GM23338 (cell line): ENCODE data around the gene OR56B4. TPM values are rescaled to one million over a fixed set of nuclear protein-coding genes. Genes with fewer than 3 reads are reported as not detected.
"Not testable (repeated sequence)": the region's sequence is repeated elsewhere in the genome, so short reads cannot be mapped to it uniquely, and the experiment has no call there.

ENCODE experiments used
- ATAC-seq: fragments of 200-7000 bp; cut with Tn5 transposase; 3 replicates; pipeline ENCODE4 v1.9.1; 2020
- DNase-seq: peaks from one replicate; pipeline ENCODE4 v3.0.0-alpha.2; 2015; ENCODE audit warnings: low spot score
- H2AFZ ChIP-seq: fragments of 200-600 bp; sonication (generic); 2 replicates; pipeline ENCODE4 v1.8.0; 2016; ENCODE audit warnings: antibody characterized with exemption, mild to moderate bottlenecking, moderate library complexity
- H3F3A ChIP-seq: fragments of 200-600 bp; sonication (generic); replicated peaks from 2 replicates; pipeline ENCODE4 v1.8.0; 2017; ENCODE audit warnings: antibody characterized with exemption, mixed run types, low read depth
- H3K27ac ChIP-seq: fragments of 200-600 bp; sonication (generic); 2 replicates; pipeline ENCODE4 v1.6.1; 2016; ENCODE audit warnings: low read depth
- H3K27me3 ChIP-seq: fragments of 200-600 bp; sonication (generic); 2 replicates; pipeline ENCODE4 v1.8.0; 2016; ENCODE audit warnings: mild to moderate bottlenecking, mixed run types, moderate library complexity; ENCODE audit not compliant: insufficient read depth
- H3K36me3 ChIP-seq: fragments of 200-600 bp; sonication (generic); 2 replicates; pipeline ENCODE4 v1.8.0; 2016; ENCODE audit warnings: mild to moderate bottlenecking; ENCODE audit not compliant: insufficient read depth
- H3K4me1 ChIP-seq: fragments of 200-600 bp; sonication (generic); 2 replicates; pipeline ENCODE4 v1.8.0; 2016; ENCODE audit warnings: mild to moderate bottlenecking, moderate library complexity; ENCODE audit not compliant: insufficient read depth
- H3K4me2 ChIP-seq: fragments of 200-600 bp; sonication (generic); 2 replicates; pipeline ENCODE4 v1.7.1; 2017; ENCODE audit warnings: mixed run types
- H3K4me3 ChIP-seq: fragments of 200-600 bp; sonication (generic); 2 replicates; pipeline ENCODE4 v1.6.1; 2016; ENCODE audit warnings: mixed run types
- H3K79me2 ChIP-seq: fragments of 200-600 bp; sonication (generic); replicated peaks from 2 replicates; pipeline ENCODE4 v1.8.0; 2017; ENCODE audit warnings: mild to moderate bottlenecking; ENCODE audit not compliant: insufficient read depth
- H3K9me2 ChIP-seq: fragments of 200-600 bp; sonication (generic); 2 replicates; pipeline ENCODE4 v1.8.0; 2017; ENCODE audit not compliant: insufficient read depth
- H4K20me1 ChIP-seq: fragments of 200-600 bp; sonication (generic); replicated peaks from 2 replicates; pipeline ENCODE4 v1.8.0; 2017; ENCODE audit warnings: mild to moderate bottlenecking; ENCODE audit not compliant: insufficient read depth
- H3K27ac Mint-ChIP-seq: 2 replicates; pipeline ENCODE4 v1.8.0; 2020; ENCODE audit warnings: inconsistent platforms, mild to moderate bottlenecking, moderate library complexity, mixed read lengths
- H3K27me3 Mint-ChIP-seq: 3 replicates; pipeline ENCODE4 v1.8.0; 2022; ENCODE audit warnings: low read depth, mild to moderate bottlenecking, moderate library complexity, mixed read lengths, inconsistent platforms; ENCODE audit not compliant: insufficient read depth, poor library complexity
- H3K36me3 Mint-ChIP-seq: 3 replicates; pipeline ENCODE4 v1.8.0; 2021; ENCODE audit warnings: low read depth, mild to moderate bottlenecking, inconsistent platforms, moderate library complexity, mixed read lengths
- H3K4me1 Mint-ChIP-seq: 3 replicates; pipeline ENCODE4 v1.8.0; 2020; ENCODE audit warnings: mild to moderate bottlenecking, inconsistent platforms, mixed read lengths
- H3K4me3 Mint-ChIP-seq: 3 replicates; pipeline ENCODE4 v1.8.0; 2021; ENCODE audit warnings: moderate library complexity, mild to moderate bottlenecking, inconsistent platforms, mixed read lengths
- H3K9me3 Mint-ChIP-seq: 3 replicates; pipeline ENCODE4 v1.8.0; 2020; ENCODE audit warnings: moderate library complexity, mild to moderate bottlenecking, inconsistent platforms, mixed read lengths
- ETS1 ChIP-seq: IDR thresholded peaks from 2 replicates; pipeline ENCODE4 v1.6.1; 2016; ENCODE audit warnings: antibody characterized with exemption
- EZH2 ChIP-seq: fragments of 200-600 bp; sonication (generic); IDR thresholded peaks from one replicate; pipeline ENCODE4 v1.8.0; 2017; ENCODE audit warnings: antibody characterized with exemption, mild to moderate bottlenecking, low read depth; ENCODE audit not compliant: unreplicated experiment
- EZH2phosphoT487 ChIP-seq: fragments of 200-600 bp; sonication (generic); IDR thresholded peaks from one replicate; pipeline ENCODE4 v1.8.1; 2018; ENCODE audit warnings: antibody characterized with exemption; ENCODE audit not compliant: unreplicated experiment
- NANOG ChIP-seq: IDR thresholded peaks from 2 replicates; pipeline ENCODE4 v1.6.1; 2016; ENCODE audit warnings: antibody characterized with exemption, borderline replicate concordance
- POLR2AphosphoS5 ChIP-seq: IDR thresholded peaks from 2 replicates; pipeline ENCODE4 v1.6.1; 2016; ENCODE audit warnings: antibody characterized with exemption, low read depth
- REST ChIP-seq: IDR thresholded peaks from one replicate; pipeline ENCODE4 v1.6.1; 2018; ENCODE audit warnings: antibody characterized with exemption; ENCODE audit not compliant: unreplicated experiment
- STAT1 ChIP-seq: IDR thresholded peaks from one replicate; pipeline ENCODE4 v1.6.1; 2016; ENCODE audit warnings: antibody characterized with exemption; ENCODE audit not compliant: unreplicated experiment
- ZNF114 ChIP-seq: fragments of 250-450 bp; sonication (Bioruptor Pico); IDR thresholded peaks from 2 replicates; pipeline ENCODE4 v1.5.0; 2020; ENCODE audit warnings: mild to moderate bottlenecking, moderate library complexity
- ZNF462 ChIP-seq: fragments of 250-450 bp; sonication (Bioruptor Pico); IDR thresholded peaks from 2 replicates; pipeline ENCODE4 v1.5.0; 2020; ENCODE audit warnings: mild to moderate bottlenecking, moderate library complexity
- long read RNA-seq: library from polyadenylated mRNA; unstranded; transcript quantifications from one replicate; pipeline ENCODE4 v2.0.0, GENCODE V29; 2020; ENCODE audit not compliant: unreplicated experiment
- polyA plus RNA-seq: library from polyadenylated mRNA; unstranded; fragments of >200 nt; fragmentation: Nextera tagmentation; extraction: Ambion mirVana; gene quantifications from 2 replicates; pipeline ENCODE4 v1.2.1, GENCODE V29; 2016
- total RNA-seq: library from RNA; depleted of rRNA; stranded (reverse); fragments of >200 nt; shearing (Covaris generic); gene quantifications from 2 replicates; pipeline ENCODE4 v1.2.3, GENCODE V29; 2014; rRNA removed
- TF ChIP-seq, protein P1 (sequence below), 2 experiments: fragments of 200-600 bp in 1 of 2; sonication (generic) in 1 of 2; conservative IDR thresholded peaks; 2 replicates each; pipeline versions ENCODE4 v1.5.1 to v1.6.1; 2016 to 2017; ENCODE audit warnings: antibody characterized with exemption in 2 of 2, low read depth in 2 of 2, mild to moderate bottlenecking in 2 of 2, moderate library complexity in 1 of 2

OR56B4 gene
- not detected in 2 replicates for total RNA-seq
- polyA plus RNA-seq = not detected in 2 replicates
- long read RNA-seq = 0 reads

GRCh38 chr11:6107384-6107783, at the start of gene OR56B4:
TSS of gene OR56B4 (plus strand) at chr11:6107684. CDS start at chr11:6107779, 95 bp downstream.
- not testable (repeated sequence) for H3K27ac Mint-ChIP-seq, H3K36me3 Mint-ChIP-seq, H3K27me3 ChIP-seq, H3K27ac ChIP-seq, H3K79me2 ChIP-seq, H3K4me3 Mint-ChIP-seq, H2AFZ ChIP-seq, H3K36me3 ChIP-seq, ATAC-seq, DNase-seq, H3K4me2 ChIP-seq, H3F3A ChIP-seq, H3K4me3 ChIP-seq, H3K9me2 ChIP-seq, H3K27me3 Mint-ChIP-seq, H3K4me1 ChIP-seq, H4K20me1 ChIP-seq, H3K9me3 Mint-ChIP-seq, H3K4me1 Mint-ChIP-seq

DNA sequence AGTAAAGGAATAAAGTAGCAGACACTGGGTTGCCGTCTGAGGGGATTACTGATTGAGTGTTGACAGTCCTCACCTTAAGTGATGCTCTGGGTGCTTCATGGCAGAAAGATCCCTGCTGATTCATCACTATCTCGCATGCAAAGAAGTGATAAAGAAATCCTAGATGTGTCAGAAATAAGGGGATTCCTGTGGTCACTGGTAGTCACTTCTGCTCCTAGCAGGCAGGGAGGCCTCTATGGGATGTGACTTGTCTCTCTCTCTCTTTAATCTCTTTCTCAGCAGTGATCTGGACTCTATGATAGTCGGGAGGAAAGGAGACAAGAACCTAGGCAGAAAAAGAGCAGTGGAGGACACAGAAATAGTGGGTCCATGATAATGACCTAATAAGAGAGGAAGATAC, 46.0 kb upstream of the OR56B4 start:
- Histone ChIP-seq H3K4me1 (no peaks in the 10 kb centered on the region), H2AFZ (no peak overlapping the region), H3K9me2 (no peaks in the 10 kb centered on the region; the same call in 1 of the 2 replicates), H3K4me3 (no peak overlapping the region), H3K27me3 (no peaks in the 10 kb centered on the region), H3F3A (no peaks in the 10 kb centered on the region), H4K20me1 (no peaks in the 10 kb centered on the region), H3K36me3 (no peaks in the 10 kb centered on the region), H3K4me2 (no peak overlapping the region), H3K27ac (no peak overlapping the region), H3K79me2 (no peaks in the 10 kb centered on the region)
- DNase-seq (no peak), ATAC-seq (no peak)
- H3K4me1 Mint-ChIP-seq = no peaks in the 10 kb centered on the region
- no peak overlapping the region for H3K4me3 Mint-ChIP-seq
- no peaks in the 10 kb centered on the region for H3K36me3 Mint-ChIP-seq
- no peaks in the 10 kb centered on the region for H3K27me3 Mint-ChIP-seq
- no peaks in the 10 kb centered on the region for H3K9me3 Mint-ChIP-seq
- no peak overlapping the region for H3K27ac Mint-ChIP-seq
- TF ChIP-seq ETS1 (no peak), REST (no peak), EZH2 (no peak), ZNF462 (no peak), EZH2phosphoT487 (no peak), POLR2AphosphoS5 (no peak), ZNF114 (CRISPR knock-in tag) (no peak), STAT1 (no peak), NANOG (no peak)
- TF ChIP-seq, protein P1, sequence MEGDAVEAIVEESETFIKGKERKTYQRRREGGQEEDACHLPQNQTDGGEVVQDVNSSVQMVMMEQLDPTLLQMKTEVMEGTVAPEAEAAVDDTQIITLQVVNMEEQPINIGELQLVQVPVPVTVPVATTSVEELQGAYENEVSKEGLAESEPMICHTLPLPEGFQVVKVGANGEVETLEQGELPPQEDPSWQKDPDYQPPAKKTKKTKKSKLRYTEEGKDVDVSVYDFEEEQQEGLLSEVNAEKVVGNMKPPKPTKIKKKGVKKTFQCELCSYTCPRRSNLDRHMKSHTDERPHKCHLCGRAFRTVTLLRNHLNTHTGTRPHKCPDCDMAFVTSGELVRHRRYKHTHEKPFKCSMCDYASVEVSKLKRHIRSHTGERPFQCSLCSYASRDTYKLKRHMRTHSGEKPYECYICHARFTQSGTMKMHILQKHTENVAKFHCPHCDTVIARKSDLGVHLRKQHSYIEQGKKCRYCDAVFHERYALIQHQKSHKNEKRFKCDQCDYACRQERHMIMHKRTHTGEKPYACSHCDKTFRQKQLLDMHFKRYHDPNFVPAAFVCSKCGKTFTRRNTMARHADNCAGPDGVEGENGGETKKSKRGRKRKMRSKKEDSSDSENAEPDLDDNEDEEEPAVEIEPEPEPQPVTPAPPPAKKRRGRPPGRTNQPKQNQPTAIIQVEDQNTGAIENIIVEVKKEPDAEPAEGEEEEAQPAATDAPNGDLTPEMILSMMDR (conservative IDR thresholded peaks at IDR 0.05; ENCODE audit: low read depth in 2 of 2) = no peak
